Uterus (tissue), 2 donors: ENCODE data around the gene FAF1.

Source experiments
- CTCF ChIP-seq, 4 experiments: fragments of 200-600 bp in 2 of 4; fragments of 450-650 bp in 2 of 4; sonication (generic) in 2 of 4; IDR thresholded peaks; one replicate each; pipeline ENCODE4 v1.5.1; 2016 to 2019; ENCODE audit warnings: antibody characterized with exemption in 4 of 4, mild to moderate bottlenecking in 2 of 4, moderate library complexity in 1 of 4
- POLR2A ChIP-seq, 2 donors: fragments of 450-650 bp; IDR thresholded peaks; one replicate each; pipeline ENCODE4 v1.6.1; 2016; ENCODE audit warnings: antibody characterized with exemption in 2 of 2, mild to moderate bottlenecking in 1 of 2, moderate library complexity in 1 of 2

- TF ChIP-seq CTCF (IDR thresholded peaks at IDR 0.05) = no peak
- no peak for TF ChIP-seq POLR2A (IDR thresholded peaks at IDR 0.05)
Measured at GRCh38 chr1:50424884-50425375, 535.1 kb downstream of the FAF1 start.
